GM13977 (cell line): ENCODE data around the gene GNPTAB.

ENCODE experiments used
- DNase-seq: peaks from one replicate; pipeline ENCODE4 v3.0.0; 2012; ENCODE audit warnings: low spot score
- in situ Hi-C: fragments of 300-500 bp; cut with MboI; formaldehyde crosslinking; loops from one replicate; pipeline ENCODE4 v1.12.0; 2022; ENCODE audit warnings: low sequenced_read_pairs, low pct_unique_long_range_greater_than_20kb, mixed read lengths, inconsistent platforms; ENCODE audit not compliant: unreplicated experiment
- TF ChIP-seq, protein P1 (sequence below): IDR thresholded peaks from 2 replicates; pipeline ENCODE4 v1.5.1; 2012; ENCODE audit warnings: mild to moderate bottlenecking, control low read depth; ENCODE audit not compliant: insufficient read depth; ENCODE audit errors: extremely low read depth, missing control alignments

The GNPTAB gene

GRCh38 chr12:101722392-101722791 lies 108.4 kb downstream of the GNPTAB start:
- TF ChIP-seq, protein P1, sequence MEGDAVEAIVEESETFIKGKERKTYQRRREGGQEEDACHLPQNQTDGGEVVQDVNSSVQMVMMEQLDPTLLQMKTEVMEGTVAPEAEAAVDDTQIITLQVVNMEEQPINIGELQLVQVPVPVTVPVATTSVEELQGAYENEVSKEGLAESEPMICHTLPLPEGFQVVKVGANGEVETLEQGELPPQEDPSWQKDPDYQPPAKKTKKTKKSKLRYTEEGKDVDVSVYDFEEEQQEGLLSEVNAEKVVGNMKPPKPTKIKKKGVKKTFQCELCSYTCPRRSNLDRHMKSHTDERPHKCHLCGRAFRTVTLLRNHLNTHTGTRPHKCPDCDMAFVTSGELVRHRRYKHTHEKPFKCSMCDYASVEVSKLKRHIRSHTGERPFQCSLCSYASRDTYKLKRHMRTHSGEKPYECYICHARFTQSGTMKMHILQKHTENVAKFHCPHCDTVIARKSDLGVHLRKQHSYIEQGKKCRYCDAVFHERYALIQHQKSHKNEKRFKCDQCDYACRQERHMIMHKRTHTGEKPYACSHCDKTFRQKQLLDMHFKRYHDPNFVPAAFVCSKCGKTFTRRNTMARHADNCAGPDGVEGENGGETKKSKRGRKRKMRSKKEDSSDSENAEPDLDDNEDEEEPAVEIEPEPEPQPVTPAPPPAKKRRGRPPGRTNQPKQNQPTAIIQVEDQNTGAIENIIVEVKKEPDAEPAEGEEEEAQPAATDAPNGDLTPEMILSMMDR, result no peak
- no peak for DNase-seq
- in situ Hi-C loops, result no loop called here

DNA sequence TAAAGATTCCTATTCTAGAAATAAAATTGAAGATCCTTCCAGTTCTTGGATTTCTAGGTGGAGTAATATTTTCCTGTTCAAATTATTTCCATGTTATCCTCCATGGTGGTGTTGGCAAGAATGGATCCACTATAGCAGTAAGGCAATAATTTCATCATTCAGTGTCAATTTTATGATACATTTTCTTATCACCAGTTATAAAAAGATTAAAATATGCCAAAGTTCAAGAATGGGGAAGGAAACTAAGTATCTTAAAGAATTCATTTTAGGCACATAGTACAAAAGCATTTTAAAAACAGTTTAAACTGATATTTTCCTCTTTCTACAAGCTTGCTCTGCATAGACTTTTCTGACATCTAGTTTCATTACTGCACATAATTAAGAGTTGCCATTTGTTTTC lies 110.6 kb downstream of the GNPTAB start:
- TF ChIP-seq, protein P1, result no peak
- in situ Hi-C loops, result no loop called here
- no peak for DNase-seq

GRCh38 chr12:101719566-101719965 lies 111.2 kb downstream of the GNPTAB start:
- no peak for DNase-seq
- in situ Hi-C loops, result no loop called here
- TF ChIP-seq, protein P1, result no peak

GRCh38 chr12:101714877-101715444 lies 115.8 kb downstream of the GNPTAB start:
- in situ Hi-C loops, result no loop called here
- TF ChIP-seq, protein P1, result no peak
- no peak for DNase-seq

DNA sequence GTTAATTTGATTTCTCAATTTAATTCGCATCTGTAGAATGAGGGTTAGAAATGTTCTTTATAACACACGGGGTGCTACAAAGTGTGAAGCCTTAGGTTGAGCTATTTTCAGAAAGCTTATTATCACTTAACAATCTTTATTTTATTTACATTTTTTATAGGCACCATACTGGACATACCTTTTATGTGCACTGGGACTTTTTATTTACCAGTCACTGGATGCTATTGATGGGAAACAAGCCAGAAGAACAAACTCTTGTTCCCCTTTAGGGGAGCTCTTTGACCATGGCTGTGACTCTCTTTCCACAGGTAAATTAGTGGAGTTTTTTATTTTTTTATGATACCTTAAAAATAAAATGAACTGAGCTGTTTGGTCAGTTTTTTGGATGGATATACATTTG lies 116.8 kb downstream of the GNPTAB start:
- TF ChIP-seq, protein P1, result no peak
- no peak for DNase-seq
- in situ Hi-C loops, result no loop called here

GRCh38 chr12:101713059-101713682 lies 117.6 kb downstream of the GNPTAB start:
- TF ChIP-seq, protein P1, result no peak
- in situ Hi-C loops, result no loop called here
- no peak for DNase-seq
